SK-N-SH (cell line): ENCODE data around the gene YTHDF1. TPM values are rescaled to one million over a fixed set of nuclear protein-coding genes. Genes with fewer than 3 reads are reported as not detected.

Experiments
- CTCF ChIA-PET: fragments of 300-600, 350-600 bp; formaldehyde crosslinking; extraction: SDS; loops from one replicate; lab custom pipeline; 2021; lab: Yijun Ruan, JAX
- POLR2A ChIA-PET: fragments of 350-600 bp; sonication (Branson Sonifier 250); formaldehyde crosslinking; extraction: SDS; loops from one replicate; lab custom pipeline; 2020; ENCODE audit warnings: antibody characterized with exemption, inconsistent platforms; lab: Yijun Ruan, JAX
- DNase-seq: peaks from one replicate; pipeline ENCODE4 v3.0.0; 2012
- H2AFZ ChIP-seq: fragments of 200-600 bp; sonication (generic); 2 replicates; pipeline ENCODE4 v1.8.1; 2016; ENCODE audit warnings: antibody characterized with exemption, mild to moderate bottlenecking, low read depth
- H3F3A ChIP-seq: fragments of 200-600 bp; sonication (generic); replicated peaks from 2 replicates; pipeline ENCODE3; 2016; ENCODE audit warnings: antibody characterized with exemption, mild to moderate bottlenecking; ENCODE audit not compliant: insufficient read depth
- H3K27ac ChIP-seq, 2 experiments: fragments of 200-500 bp in 1 of 2; fragments of 200-600 bp in 1 of 2; sonication (Bioruptor generic) in 1 of 2; sonication (generic), shearing (Covaris generic) in 1 of 2; 2 replicates each; pipeline versions ENCODE4 v1.5.1 to v1.6.1; 2014 to 2016; ENCODE audit warnings: low read depth in 2 of 2, inconsistent platforms in 1 of 2, low read length in 1 of 2, mild to moderate bottlenecking in 1 of 2, mixed read lengths in 1 of 2
- H3K27me3 ChIP-seq: fragments of 200-600 bp; sonication (generic), shearing (Covaris generic); 2 replicates; pipeline ENCODE4 v1.6.1; 2016; ENCODE audit warnings: mixed run types; ENCODE audit not compliant: insufficient read depth
- H3K36me3 ChIP-seq, 2 experiments: fragments of 200-500 bp in 1 of 2; fragments of 200-600 bp in 1 of 2; sonication (Bioruptor generic) in 1 of 2; sonication (generic) in 1 of 2; replicated peaks in 1 of 2; 2 replicates each; pipeline versions ENCODE3 to v1.5.1; 2014 to 2016; ENCODE audit warnings: low read length in 1 of 2, mild to moderate bottlenecking in 1 of 2; ENCODE audit not compliant: insufficient read depth in 2 of 2, control insufficient read depth in 1 of 2
- H3K4me1 ChIP-seq, 2 experiments: fragments of 200-500 bp in 1 of 2; fragments of 200-600 bp in 1 of 2; sonication (Bioruptor generic) in 1 of 2; sonication (generic), shearing (Covaris generic) in 1 of 2; 2 replicates each; pipeline versions ENCODE4 v1.5.1 to v1.6.1; 2014 to 2016; ENCODE audit warnings: low read depth in 1 of 2, low read length in 1 of 2, mixed run types in 1 of 2; ENCODE audit not compliant: insufficient read depth in 2 of 2, control insufficient read depth in 1 of 2
- H3K4me2 ChIP-seq: fragments of 200-600 bp; sonication (generic), shearing (Covaris generic); 2 replicates; pipeline ENCODE4 v1.6.1; 2017; ENCODE audit warnings: mixed run types
- H3K4me3 ChIP-seq, 2 experiments: fragments of 200-500 bp in 1 of 2; fragments of 200-600 bp in 1 of 2; sonication (Bioruptor generic) in 1 of 2; sonication (generic), shearing (Covaris generic) in 1 of 2; 2 replicates each; pipeline versions ENCODE4 v1.5.1 to v1.8.1; 2014 to 2016; ENCODE audit warnings: low read depth in 2 of 2, inconsistent platforms in 1 of 2, low read length in 1 of 2, mild to moderate bottlenecking in 1 of 2, mixed read lengths in 1 of 2, moderate library complexity in 1 of 2
- H3K79me2 ChIP-seq: fragments of 200-600 bp; sonication (generic); 2 replicates; pipeline ENCODE4 v1.8.1; 2017; ENCODE audit warnings: mild to moderate bottlenecking; ENCODE audit not compliant: insufficient read depth
- H3K9ac ChIP-seq: fragments of 200-600 bp; sonication (generic); 2 replicates; pipeline ENCODE4 v1.6.1; 2017; ENCODE audit warnings: mixed run types
- H3K9me2 ChIP-seq: fragments of 200-600 bp; sonication (generic); 2 replicates; pipeline ENCODE4 v1.6.1; 2017; ENCODE audit warnings: mixed run types
- H3K9me3 ChIP-seq: fragments of 200-600 bp; sonication (generic); 2 replicates; pipeline ENCODE4 v1.6.1; 2017; ENCODE audit warnings: mixed run types, mild to moderate bottlenecking, moderate library complexity
- H4K20me1 ChIP-seq: fragments of 200-600 bp; sonication (generic); 2 replicates; pipeline ENCODE4 v1.6.1; 2017; ENCODE audit warnings: mild to moderate bottlenecking, mixed run types; ENCODE audit not compliant: insufficient read depth
- CHD2 ChIP-seq: fragments of 150-350 bp; IDR thresholded peaks from 2 replicates; pipeline ENCODE4 v1.6.1; 2018; ENCODE audit warnings: low read length; ENCODE audit not compliant: partially characterized antibody
- ELF1 ChIP-seq: IDR thresholded peaks from 2 replicates; pipeline ENCODE4 v1.4.0; 2012
- GATA2 ChIP-seq: sonication (generic); formaldehyde crosslinking; IDR thresholded peaks from 2 replicates; pipeline ENCODE4 v1.5.0; 2020; ENCODE audit warnings: mild to moderate bottlenecking, missing genetic modification reagents
- JUND ChIP-seq: IDR thresholded peaks from 2 replicates; pipeline ENCODE4 v1.4.0; 2012
- MEF2A ChIP-seq: IDR thresholded peaks from 2 replicates; pipeline ENCODE4 v1.4.0; 2012; ENCODE audit warnings: low read depth, borderline replicate concordance
- MXI1 ChIP-seq: IDR thresholded peaks from 2 replicates; pipeline ENCODE4 v1.6.1; 2012; ENCODE audit warnings: mild to moderate bottlenecking, low read depth, low read length, improper control_type of control experiment
- NRF1 ChIP-seq: IDR thresholded peaks from 2 replicates; pipeline ENCODE4 v1.6.1; 2012; ENCODE audit warnings: low read depth, mild to moderate bottlenecking, low read length
- RCOR1 ChIP-seq: fragments of 150-350 bp; IDR thresholded peaks from 2 replicates; pipeline ENCODE4 v1.6.1; 2017; ENCODE audit warnings: antibody characterized with exemption, low read length
- REST ChIP-seq: IDR thresholded peaks from 2 replicates; pipeline ENCODE4 v1.6.1; 2012; ENCODE audit warnings: mild to moderate bottlenecking, low read depth, low read length, moderate library complexity
- RFX5 ChIP-seq: IDR thresholded peaks from 2 replicates; pipeline ENCODE4 v1.6.1; 2012; ENCODE audit warnings: mild to moderate bottlenecking, improper control_type of control experiment, low read length
- RXRA ChIP-seq: IDR thresholded peaks from 2 replicates; pipeline ENCODE4 v1.4.0; 2012; ENCODE audit warnings: low read depth, mild to moderate bottlenecking, borderline replicate concordance
- TAF1 ChIP-seq: IDR thresholded peaks from 2 replicates; pipeline ENCODE4 v1.6.1; 2012; ENCODE audit warnings: low read depth, mild to moderate bottlenecking, low read length, moderate library complexity, borderline replicate concordance
- USF1 ChIP-seq: IDR thresholded peaks from 2 replicates; pipeline ENCODE4 v1.4.0; 2012; ENCODE audit warnings: low read depth, borderline replicate concordance
- USF2 ChIP-seq: fragments of 150-350 bp; IDR thresholded peaks from 2 replicates; pipeline ENCODE4 v1.6.1; 2017; ENCODE audit warnings: antibody characterized with exemption, low read length, low read depth, borderline replicate concordance
- YY1 ChIP-seq: IDR thresholded peaks from 2 replicates; pipeline ENCODE4 v1.4.0; 2012; ENCODE audit warnings: low read depth, mild to moderate bottlenecking
- ZBTB33 ChIP-seq: IDR thresholded peaks from 2 replicates; pipeline ENCODE4 v1.4.0; 2012; ENCODE audit warnings: low read depth, borderline replicate concordance
- WGBS: methylation state at CpG from one replicate; pipeline ENCODE4 v1.1.6; 2017; ENCODE audit warnings: low lambda C conversion rate; 5-methylcytosine and 5-hydroxymethylcytosine counted together
- polyA plus RNA-seq, 3 experiments: library from polyadenylated mRNA; depleted of rRNA; stranded (reverse); fragments of >200 nt; gene quantifications; 2 replicates each; pipeline ENCODE4 v1.2.3, GENCODE V29; 2012
- TF ChIP-seq, protein P1 (sequence below): IDR thresholded peaks from 2 replicates; pipeline ENCODE4 v1.4.0; 2012; ENCODE audit warnings: low read depth
- TF ChIP-seq, protein P2 (sequence below): IDR thresholded peaks from 2 replicates; pipeline ENCODE4; 2012

Gene YTHDF1
- polyA plus RNA-seq, 1 of the 3 experiments (the other 2 are of a cell fraction): 17.0 TPM

- Histone ChIP-seq H3K4me2 (no peak overlapping the region), H3K27me3 (no peaks in the 10 kb centered on the region), H4K20me1 (peaks cover 89% of the 10 kb centered on the region), H2AFZ (no peak overlapping the region), H3K4me1 (no peaks in the 10 kb centered on the region), H3K4me3 (no peak overlapping the region), H3K9me2 (no peaks in the 10 kb centered on the region), H3K9me3 (no peaks in the 10 kb centered on the region), H3F3A (no peaks in the 10 kb centered on the region), H3K36me3 (peaks cover 34 to 68% of the 10 kb centered on the region in 2 experiments), H3K9ac (no peak overlapping the region), H3K27ac (no peak overlapping the region), H3K79me2 (peaks cover 88% of the 10 kb centered on the region)
- ChIA-PET CTCF (interaction anchor here (0.6 to 3.0 kb wide), 4 partner anchors 19 to 23 kb away, joined by 3 to 15 read pairs (median 6); no protein-coding TSS in a partner anchor), POLR2A (no interaction called here)
- DNase-seq: no peak
- 98% methylated on average over 5 of the region's 5 CpGs for WGBS
- TF ChIP-seq, protein P1, sequence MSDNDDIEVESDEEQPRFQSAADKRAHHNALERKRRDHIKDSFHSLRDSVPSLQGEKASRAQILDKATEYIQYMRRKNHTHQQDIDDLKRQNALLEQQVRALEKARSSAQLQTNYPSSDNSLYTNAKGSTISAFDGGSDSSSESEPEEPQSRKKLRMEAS: no peak
- TF ChIP-seq YY1: no peak
- TF ChIP-seq GATA2 (CRISPR knock-in tag): no peak
- no peak for TF ChIP-seq USF2
- TF ChIP-seq, protein P2, sequence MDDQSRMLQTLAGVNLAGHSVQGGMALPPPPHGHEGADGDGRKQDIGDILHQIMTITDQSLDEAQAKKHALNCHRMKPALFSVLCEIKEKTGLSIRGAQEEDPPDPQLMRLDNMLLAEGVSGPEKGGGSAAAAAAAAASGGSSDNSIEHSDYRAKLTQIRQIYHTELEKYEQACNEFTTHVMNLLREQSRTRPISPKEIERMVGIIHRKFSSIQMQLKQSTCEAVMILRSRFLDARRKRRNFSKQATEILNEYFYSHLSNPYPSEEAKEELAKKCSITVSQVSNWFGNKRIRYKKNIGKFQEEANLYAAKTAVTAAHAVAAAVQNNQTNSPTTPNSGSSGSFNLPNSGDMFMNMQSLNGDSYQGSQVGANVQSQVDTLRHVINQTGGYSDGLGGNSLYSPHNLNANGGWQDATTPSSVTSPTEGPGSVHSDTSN: no peak
- no peak for TF ChIP-seq CHD2
- no peak for TF ChIP-seq RFX5
- no peak for TF ChIP-seq RCOR1
- TF ChIP-seq, all 33 proteins: peak for 0
Measured at GRCh38 chr20:63204362-63204761, 11.6 kb downstream of the YTHDF1 start.

DNA sequence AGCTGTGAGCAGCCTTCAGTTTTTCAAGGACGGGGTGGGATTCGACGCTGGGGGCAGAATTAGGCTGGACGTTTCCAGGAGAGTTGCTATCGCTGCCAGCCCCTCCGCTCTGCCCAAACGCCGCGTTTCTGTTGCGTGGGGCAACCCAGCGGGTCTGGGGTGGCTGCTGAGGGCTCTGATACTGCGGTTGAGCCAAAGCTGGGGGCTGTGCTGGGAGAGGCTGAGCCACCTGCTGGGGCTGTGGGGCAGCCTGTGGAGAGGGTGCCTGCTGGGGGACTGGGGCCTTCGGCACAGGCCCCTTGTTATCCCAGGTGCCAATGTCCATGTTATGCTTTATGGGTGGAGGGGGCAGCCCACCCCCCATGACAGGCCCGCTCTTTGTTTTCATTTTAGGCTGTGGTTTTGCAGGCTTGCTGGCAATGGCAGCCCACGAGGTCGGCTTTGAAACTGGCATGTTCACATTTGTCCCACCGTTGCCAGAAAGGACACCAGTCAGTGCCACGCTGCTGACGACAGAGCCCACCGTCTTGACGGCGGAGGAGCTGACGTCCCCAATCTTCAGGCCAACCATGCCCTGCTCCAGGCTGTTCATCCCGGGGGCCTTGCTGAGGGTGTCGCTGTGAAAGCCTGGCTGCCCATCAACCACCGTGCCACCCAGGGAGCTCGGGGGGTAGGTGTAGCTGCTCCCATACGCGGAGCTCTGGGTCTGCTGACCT lies 13.0 kb downstream of the YTHDF1 start:
- Histone ChIP-seq H3K27ac (no peak overlapping the region), H2AFZ (no peak overlapping the region), H3K9me2 (no peaks in the 10 kb centered on the region), H3K4me2 (no peak overlapping the region), H3K36me3 (peaks cover 20 to 54% of the 10 kb centered on the region in 2 experiments), H3K9me3 (no peaks in the 10 kb centered on the region), H4K20me1 (peaks cover 92% of the 10 kb centered on the region), H3K4me3 (no peak overlapping the region), H3K79me2 (peaks cover 91% of the 10 kb centered on the region), H3F3A (no peaks in the 10 kb centered on the region), H3K27me3 (no peaks in the 10 kb centered on the region), H3K4me1 (no peaks in the 10 kb centered on the region; a peak in 1 of 4 replicates), H3K9ac (no peak overlapping the region)
- WGBS: 94% methylated on average over 23 of the region's 29 CpGs
- DNase-seq: no peak
- ChIA-PET POLR2A (no interaction called here), CTCF (interaction anchor here (0.8 to 1.3 kb wide), 3 partner anchors 12 to 20 kb away, joined by 3 to 10 read pairs (median 4); no protein-coding TSS in a partner anchor)
- TF ChIP-seq RFX5: no peak
- TF ChIP-seq ZBTB33: no peak
- no peak for TF ChIP-seq JUND
- TF ChIP-seq NRF1: no peak
- no peak for TF ChIP-seq RCOR1
- no peak for TF ChIP-seq MEF2A
- no peak for TF ChIP-seq MXI1
- TF ChIP-seq TAF1: no peak
- no peak for TF ChIP-seq USF1
- no peak for TF ChIP-seq CHD2
- no peak for TF ChIP-seq REST
- TF ChIP-seq GATA2 (CRISPR knock-in tag): no peak
- TF ChIP-seq ELF1: no peak
- TF ChIP-seq RXRA: no peak
